BE2C (cell line): ENCODE data around the gene RPL27.
"Not testable (repeated sequence)": the region's sequence is repeated elsewhere in the genome, so short reads cannot be mapped to it uniquely, and the experiment has no call there.

Source experiments
- DNase-seq: peaks from one replicate; pipeline ENCODE4 v3.0.0-alpha.2; 2020
- H3K27me3 ChIP-seq: fragments of 250-450 bp; sonication (Bioruptor Pico); 2 replicates; pipeline ENCODE4 v1.5.1; 2020; ENCODE audit warnings: mild to moderate bottlenecking
- H3K36me3 ChIP-seq: fragments of 250-450 bp; sonication (Bioruptor Pico); 2 replicates; pipeline ENCODE4 v1.5.1; 2020; ENCODE audit warnings: mild to moderate bottlenecking
- H3K4me1 ChIP-seq: fragments of 250-450 bp; sonication (Bioruptor Pico); 2 replicates; pipeline ENCODE4 v1.5.1; 2020
- H3K4me3 ChIP-seq: 2 replicates; pipeline ENCODE4 v1.5.1; 2011; ENCODE audit warnings: low read depth, low read length
- H3K9me3 ChIP-seq: fragments of 250-450 bp; sonication (Bioruptor Pico); 2 replicates; pipeline ENCODE4 v1.5.1; 2020
- TF ChIP-seq, protein P1 (sequence below): IDR thresholded peaks from 2 replicates; pipeline ENCODE4 v1.5.1; 2012; ENCODE audit warnings: mild to moderate bottlenecking, low read depth, low read length

Gene RPL27

DNA sequence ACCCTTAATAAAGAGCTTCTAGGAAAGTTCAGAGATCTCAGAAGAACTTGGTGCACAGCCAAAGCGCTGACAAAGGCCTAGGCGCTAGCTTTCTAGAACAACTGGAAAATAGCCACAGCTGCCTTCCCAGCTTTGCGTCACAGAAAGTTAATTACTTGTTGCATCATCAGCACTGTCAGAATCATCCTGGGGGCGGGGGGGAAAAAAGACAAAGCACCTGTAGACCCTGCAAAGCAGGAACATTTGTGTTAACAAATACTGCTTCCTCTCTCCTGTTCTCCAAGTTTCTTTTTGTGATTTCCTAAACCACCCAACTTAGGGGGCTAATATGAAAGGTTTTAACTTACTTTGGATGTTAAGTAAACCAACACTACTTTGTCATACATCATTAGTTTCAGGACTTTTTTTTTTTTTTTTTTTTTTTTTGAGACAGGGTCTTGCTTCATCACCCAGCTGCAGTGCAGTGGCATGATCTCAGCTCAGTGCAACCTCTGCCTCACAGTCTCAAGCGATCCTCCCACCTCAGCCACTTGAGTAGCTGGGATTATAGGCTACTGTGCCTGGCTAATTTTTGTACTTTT lies 29.1 kb upstream of the RPL27 start:
- DNase-seq = no peak
- no peaks in the 10 kb centered on the region for H3K4me1 ChIP-seq
- H3K9me3 ChIP-seq = no peaks in the 10 kb centered on the region
- no peaks in the 10 kb centered on the region for H3K27me3 ChIP-seq
- H3K4me3 ChIP-seq = no peak overlapping the region
- TF ChIP-seq, protein P1, sequence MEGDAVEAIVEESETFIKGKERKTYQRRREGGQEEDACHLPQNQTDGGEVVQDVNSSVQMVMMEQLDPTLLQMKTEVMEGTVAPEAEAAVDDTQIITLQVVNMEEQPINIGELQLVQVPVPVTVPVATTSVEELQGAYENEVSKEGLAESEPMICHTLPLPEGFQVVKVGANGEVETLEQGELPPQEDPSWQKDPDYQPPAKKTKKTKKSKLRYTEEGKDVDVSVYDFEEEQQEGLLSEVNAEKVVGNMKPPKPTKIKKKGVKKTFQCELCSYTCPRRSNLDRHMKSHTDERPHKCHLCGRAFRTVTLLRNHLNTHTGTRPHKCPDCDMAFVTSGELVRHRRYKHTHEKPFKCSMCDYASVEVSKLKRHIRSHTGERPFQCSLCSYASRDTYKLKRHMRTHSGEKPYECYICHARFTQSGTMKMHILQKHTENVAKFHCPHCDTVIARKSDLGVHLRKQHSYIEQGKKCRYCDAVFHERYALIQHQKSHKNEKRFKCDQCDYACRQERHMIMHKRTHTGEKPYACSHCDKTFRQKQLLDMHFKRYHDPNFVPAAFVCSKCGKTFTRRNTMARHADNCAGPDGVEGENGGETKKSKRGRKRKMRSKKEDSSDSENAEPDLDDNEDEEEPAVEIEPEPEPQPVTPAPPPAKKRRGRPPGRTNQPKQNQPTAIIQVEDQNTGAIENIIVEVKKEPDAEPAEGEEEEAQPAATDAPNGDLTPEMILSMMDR = no peak
- no peaks in the 10 kb centered on the region for H3K36me3 ChIP-seq

DNA sequence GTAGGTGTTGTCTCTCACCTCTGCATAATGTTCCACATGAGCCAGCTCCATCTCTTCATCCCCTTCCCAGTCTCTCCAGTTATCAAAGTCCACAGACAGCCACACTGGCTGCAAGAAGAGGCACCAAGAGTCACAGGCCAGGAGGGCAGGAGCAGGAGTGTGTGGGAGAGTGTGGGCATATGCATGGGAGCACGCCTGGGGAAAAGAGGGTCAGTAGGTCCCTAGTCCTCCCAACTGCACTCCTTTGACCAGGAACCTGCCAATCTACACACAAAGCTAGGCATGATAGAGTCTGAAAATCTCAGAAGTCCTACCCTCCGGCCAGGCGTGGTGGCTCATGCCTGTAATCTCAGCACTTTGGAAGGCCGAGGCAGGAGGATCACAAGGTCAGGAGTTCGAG lies 26.6 kb upstream of the RPL27 start:
- TF ChIP-seq, protein P1 = no peak
- DNase-seq = no peak
- no peaks in the 10 kb centered on the region for H3K36me3 ChIP-seq
- H3K4me3 ChIP-seq = no peak overlapping the region
- no peaks in the 10 kb centered on the region for H3K9me3 ChIP-seq
- H3K27me3 ChIP-seq = no peaks in the 10 kb centered on the region
- no peaks in the 10 kb centered on the region for H3K4me1 ChIP-seq

DNA sequence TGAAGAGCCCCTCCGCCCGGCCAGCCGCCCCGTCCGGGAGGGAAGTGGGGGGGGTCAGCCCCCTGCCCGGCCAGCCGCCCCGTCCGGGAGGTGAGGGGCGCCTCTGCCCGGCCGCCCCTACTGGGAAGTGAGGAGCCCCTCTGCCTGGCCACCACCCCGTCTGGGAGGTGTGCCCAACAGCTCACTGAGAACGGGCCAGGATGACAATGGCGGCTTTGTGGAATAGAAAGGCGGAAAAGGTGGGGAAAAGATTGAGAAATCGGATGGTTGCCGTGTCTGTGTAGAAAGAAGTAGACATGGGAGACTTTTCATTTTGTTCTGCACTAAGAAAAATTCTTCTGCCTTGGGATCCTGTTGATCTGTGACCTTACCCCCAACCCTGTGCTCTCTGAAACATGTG lies 24.9 kb upstream of the RPL27 start:
- DNase-seq, H3K4me1 ChIP-seq, H3K4me3 ChIP-seq, H3K27me3 ChIP-seq, H3K36me3 ChIP-seq, H3K9me3 ChIP-seq: not testable (repeated sequence)

DNA sequence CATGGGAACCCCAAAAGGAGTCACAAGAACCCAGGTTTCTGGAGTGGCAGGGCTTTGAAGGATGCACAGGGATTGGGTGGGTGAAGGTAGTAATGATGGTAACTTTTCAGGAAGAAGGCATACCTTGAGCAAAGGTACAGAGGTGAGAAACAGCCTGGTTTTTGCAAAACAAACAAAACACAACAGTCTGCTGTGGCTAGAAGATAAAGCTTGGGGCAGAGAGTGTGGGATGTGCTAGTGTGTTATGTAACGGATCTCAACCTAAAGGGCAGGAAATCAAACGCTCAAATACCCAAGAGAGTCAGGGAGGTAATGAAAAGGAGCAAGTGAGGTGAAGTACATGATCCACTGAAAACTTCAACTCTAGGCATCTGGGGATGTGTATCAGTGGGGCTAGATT lies 23.0 kb upstream of the RPL27 start:
- Histone ChIP-seq H3K4me3 (no peak overlapping the region), H3K4me1 (peaks cover 5% of the 10 kb centered on the region; the same call in 1 of the 2 replicates), H3K36me3 (no peaks in the 10 kb centered on the region), H3K27me3 (no peaks in the 10 kb centered on the region), H3K9me3 (no peaks in the 10 kb centered on the region)
- DNase-seq = no peak
- TF ChIP-seq, protein P1 = no peak

DNA sequence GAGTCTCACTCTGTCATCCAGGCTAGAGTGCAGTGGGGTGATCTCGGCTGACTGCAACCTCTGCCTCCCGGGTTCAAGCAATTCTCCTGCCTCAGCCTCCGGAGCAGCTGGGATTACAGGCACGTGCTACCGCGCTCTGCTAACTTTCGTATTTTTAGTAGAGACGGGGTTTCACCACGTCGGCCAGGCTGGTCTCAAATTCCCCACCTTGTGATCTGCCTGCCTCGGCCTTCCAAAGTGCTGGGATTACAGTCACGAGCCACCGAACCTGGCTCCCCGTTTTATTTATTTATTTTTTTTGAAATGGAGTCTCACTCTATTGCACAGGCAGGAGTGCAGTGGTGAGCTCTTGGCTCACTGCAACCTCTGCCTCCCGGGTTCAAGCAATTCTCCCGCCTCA lies 22.5 kb upstream of the RPL27 start:
- not testable (repeated sequence) for DNase-seq, H3K9me3 ChIP-seq, H3K4me3 ChIP-seq, H3K27me3 ChIP-seq, H3K36me3 ChIP-seq, H3K4me1 ChIP-seq

DNA sequence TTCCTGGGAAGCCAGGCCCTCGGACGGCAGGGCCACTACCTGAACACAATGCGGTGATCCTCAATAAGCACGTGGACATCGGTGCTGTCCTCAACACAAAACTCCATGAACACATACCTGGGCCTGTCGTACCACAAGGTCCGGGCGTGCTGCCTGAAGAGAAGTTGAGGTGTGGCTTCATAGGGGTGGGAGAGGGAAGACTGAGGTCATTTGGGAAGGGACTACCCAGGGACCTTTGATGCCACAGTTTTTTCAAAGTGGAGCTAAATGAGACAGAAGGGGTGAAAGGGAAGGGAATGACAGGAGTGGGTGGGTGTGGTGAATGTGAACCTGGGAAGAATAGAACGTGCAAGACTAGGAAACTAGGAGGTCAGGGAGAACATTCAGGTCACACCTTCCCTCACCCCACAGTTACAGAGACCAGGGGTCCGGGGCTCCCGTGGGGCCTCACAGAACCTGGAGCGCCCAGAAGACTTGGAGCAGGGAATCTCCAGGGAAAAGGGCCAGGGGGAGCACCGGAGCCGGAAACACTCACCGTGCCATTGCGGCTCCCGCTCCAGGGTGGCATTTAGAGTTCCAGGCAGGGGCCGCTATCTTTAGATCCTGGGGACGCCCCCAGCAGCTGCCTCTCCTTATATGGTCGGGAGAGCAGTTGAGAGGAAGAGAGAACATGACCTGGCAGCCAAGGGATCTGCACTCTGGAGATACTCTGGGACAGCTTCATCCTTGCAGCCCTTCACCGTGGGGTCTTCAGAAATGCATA lies 18.5 kb upstream of the RPL27 start, which contains the start of gene PTGES3L:
Gene PTGES3L, minus strand, starts transcription at position 570 of the 763 bp plus-strand sequence. Its CDS starts 27 bp downstream, at position 543.
- Histone ChIP-seq H3K4me1 (peaks cover 5% of the 10 kb centered on the region; the same call in 1 of the 2 replicates), H3K4me3 (peak within 1 kb of the TSS; percentile 92), H3K36me3 (no peaks in the 10 kb centered on the region; the same call in 1 of the 2 replicates), H3K9me3 (no peaks in the 10 kb centered on the region), H3K27me3 (no peaks in the 10 kb centered on the region)
- TF ChIP-seq, protein P1 = no peak
- peak; percentile 89 for DNase-seq

DNA sequence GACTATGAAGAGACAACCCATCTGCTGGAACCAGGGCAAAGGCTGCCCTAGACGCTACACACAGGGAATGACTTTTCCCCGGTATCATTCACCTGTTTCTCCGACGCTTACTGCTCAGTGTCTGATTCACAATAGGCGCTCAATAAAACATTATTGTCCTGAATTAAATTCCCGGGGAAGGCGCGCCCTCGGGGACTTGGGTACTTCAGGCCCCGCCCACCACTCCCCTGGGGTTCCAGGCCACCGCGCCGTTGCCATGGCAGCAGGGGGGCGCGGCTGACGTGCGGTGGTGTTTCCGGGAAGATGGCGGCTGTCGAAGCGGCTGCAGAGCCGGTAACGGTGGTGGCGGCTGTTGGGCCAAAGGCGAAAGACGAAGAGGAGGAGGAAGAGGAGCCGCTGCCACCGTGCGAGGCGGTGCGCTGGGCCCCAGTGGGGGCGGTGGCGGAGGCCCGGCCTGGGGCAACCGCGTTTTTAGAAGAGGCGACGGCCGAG lies 17.9 kb upstream of the RPL27 start, which contains the start of gene RUNDC1:
Gene RUNDC1, plus strand, starts transcription at position 292 of the 492 bp plus-strand sequence. Its CDS starts 12 bp downstream, at position 304.
- Histone ChIP-seq H3K4me3 (peak within 1 kb of the TSS; percentile 92), H3K9me3 (no peaks in the 10 kb centered on the region), H3K27me3 (no peaks in the 10 kb centered on the region), H3K4me1 (peaks cover 5% of the 10 kb centered on the region; the same call in 1 of the 2 replicates), H3K36me3 (peaks cover 5% of the 10 kb centered on the region)
- peak; percentile 96 for DNase-seq
- TF ChIP-seq, protein P1 = no peak
